H9 (cell line): ENCODE results near the gene C11orf87. TPM values are rescaled to one million over a fixed set of nuclear protein-coding genes. Genes with fewer than 3 reads are reported as not detected.

Experiments used
- DNase-seq: peaks from one replicate; pipeline ENCODE4 v3.0.0-alpha.2; 2017
- H2AFZ ChIP-seq: one replicate; pipeline ENCODE4 v1.6.1; 2013; ENCODE audit warnings: mild to moderate bottlenecking, low read length, control low read depth, moderate library complexity
- H2AK5ac ChIP-seq: 2 replicates; pipeline ENCODE4 v1.6.1; 2013; ENCODE audit warnings: low read length, control low read depth, mixed read lengths; ENCODE audit not compliant: insufficient read length
- H2BK120ac ChIP-seq: one replicate; pipeline ENCODE4 v1.6.1; 2013; ENCODE audit warnings: low read depth, mild to moderate bottlenecking, low read length, control low read depth, inconsistent platforms; ENCODE audit not compliant: poor library complexity, severe bottlenecking
- H2BK12ac ChIP-seq: 2 replicates; pipeline ENCODE4 v1.6.1; 2013; ENCODE audit warnings: low read length, control low read depth, mixed read lengths, low read depth; ENCODE audit not compliant: insufficient read length
- H2BK15ac ChIP-seq: 2 replicates; pipeline ENCODE4 v1.6.1; 2013; ENCODE audit warnings: low read depth, low read length, control low read depth
- H2BK20ac ChIP-seq: one replicate; pipeline ENCODE4 v1.6.1; 2013; ENCODE audit warnings: low read depth, mild to moderate bottlenecking, low read length, control low read depth, inconsistent platforms; ENCODE audit not compliant: poor library complexity, severe bottlenecking
- H2BK5ac ChIP-seq: 2 replicates; pipeline ENCODE4 v1.6.1; 2013; ENCODE audit warnings: low read length, control low read depth, mixed read lengths; ENCODE audit not compliant: insufficient read length
- H3K14ac ChIP-seq: 2 replicates; pipeline ENCODE4 v1.6.1; 2013; ENCODE audit warnings: low read length, control low read depth; ENCODE audit not compliant: insufficient read depth
- H3K18ac ChIP-seq: 2 replicates; pipeline ENCODE4 v1.6.1; 2013; ENCODE audit warnings: low read depth, mild to moderate bottlenecking, mixed read lengths, low read length, control low read depth; ENCODE audit not compliant: insufficient read length
- H3K23ac ChIP-seq: 2 replicates; pipeline ENCODE4 v1.6.1; 2013; ENCODE audit warnings: low read length, control low read depth, mixed read lengths, low read depth; ENCODE audit not compliant: insufficient read length
- H3K23me2 ChIP-seq: 2 replicates; pipeline ENCODE4 v1.6.1; 2013; ENCODE audit warnings: low read depth, mild to moderate bottlenecking, mixed read lengths, low read length, control low read depth; ENCODE audit not compliant: insufficient read length, poor library complexity, severe bottlenecking
- H3K27ac ChIP-seq: 2 replicates; pipeline ENCODE4 v1.5.1; 2013; ENCODE audit warnings: low read length, control low read depth, mixed read lengths, low read depth; ENCODE audit not compliant: insufficient read length
- H3K27me3 ChIP-seq: 2 replicates; pipeline ENCODE4 v1.6.1; 2013; ENCODE audit warnings: low read length, control low read depth, inconsistent platforms; ENCODE audit not compliant: insufficient read depth
- H3K4ac ChIP-seq: 2 replicates; pipeline ENCODE4 v1.6.1; 2013; ENCODE audit warnings: low read depth, mild to moderate bottlenecking, control low read depth, inconsistent platforms, low read length, moderate library complexity
- H3K4me1 ChIP-seq: 2 replicates; pipeline ENCODE4 v1.6.1; 2013; ENCODE audit warnings: low read length, control low read depth, inconsistent platforms; ENCODE audit not compliant: insufficient read depth
- H3K4me2 ChIP-seq: 2 replicates; pipeline ENCODE4 v1.6.1; 2013; ENCODE audit warnings: low read length, control low read depth, mixed read lengths; ENCODE audit not compliant: insufficient read length, insufficient read depth
- H3K56ac ChIP-seq: 2 replicates; pipeline ENCODE4 v1.6.1; 2013; ENCODE audit warnings: low read depth, mild to moderate bottlenecking, mixed read lengths, low read length, control low read depth; ENCODE audit not compliant: insufficient read length
- H3K79me1 ChIP-seq: 2 replicates; pipeline ENCODE4 v1.6.1; 2013; ENCODE audit warnings: low read depth, mild to moderate bottlenecking, moderate library complexity, low read length, control low read depth, inconsistent platforms; ENCODE audit not compliant: insufficient read depth, poor library complexity, severe bottlenecking
- H3K79me2 ChIP-seq: 2 replicates; pipeline ENCODE4 v1.6.1; 2013; ENCODE audit warnings: low read length, control low read depth, inconsistent platforms; ENCODE audit not compliant: insufficient read depth
- H3K9ac ChIP-seq: 2 replicates; pipeline ENCODE4 v1.6.1; 2013; ENCODE audit warnings: low read length, control low read depth, mixed read lengths; ENCODE audit not compliant: insufficient read length; ENCODE audit errors: extremely low read depth
- H3K9me3 ChIP-seq: one replicate; pipeline ENCODE4 v1.6.1; 2013; ENCODE audit warnings: low read depth, low read length, inconsistent platforms; ENCODE audit not compliant: control insufficient read depth
- H3T11ph ChIP-seq: one replicate; pipeline ENCODE4 v1.6.1; 2013; ENCODE audit warnings: mild to moderate bottlenecking, low read length, control low read depth, inconsistent platforms
- H4K20me1 ChIP-seq: one replicate; pipeline ENCODE4 v1.6.1; 2013; ENCODE audit not compliant: control insufficient read depth, insufficient read length, insufficient read depth
- H4K5ac ChIP-seq: 2 replicates; pipeline ENCODE4 v1.6.1; 2013; ENCODE audit warnings: low read depth, mild to moderate bottlenecking, mixed read lengths, low read length, control low read depth; ENCODE audit not compliant: insufficient read length
- H4K8ac ChIP-seq: replicated peaks from 2 replicates; pipeline ENCODE4 v1.6.1; 2013; ENCODE audit warnings: low read length, control low read depth, mixed read lengths, low read depth; ENCODE audit not compliant: insufficient read length
- H4K91ac ChIP-seq: 2 replicates; pipeline ENCODE4 v1.6.1; 2013; ENCODE audit warnings: low read depth, mild to moderate bottlenecking, moderate library complexity, mixed read lengths, low read length, control low read depth; ENCODE audit not compliant: insufficient read length
- H3K27ac Mint-ChIP-seq, 3 experiments: 2 replicates in 2 of 3; 3 replicates in 1 of 3; pipeline ENCODE4 v1.8.0; 2020 to 2021; ENCODE audit warnings: mixed read lengths in 3 of 3, mild to moderate bottlenecking in 1 of 3, moderate library complexity in 1 of 3
- H3K27me3 Mint-ChIP-seq: 2 replicates; pipeline ENCODE4 v1.8.0; 2021; ENCODE audit warnings: low read depth, mild to moderate bottlenecking, moderate library complexity, mixed read lengths
- H3K36me3 Mint-ChIP-seq, 3 experiments: 2 replicates in 2 of 3; 3 replicates in 1 of 3; pipeline ENCODE4 v1.8.0; 2020 to 2021; ENCODE audit warnings: low read depth in 3 of 3, mixed read lengths in 3 of 3; ENCODE audit not compliant: insufficient read depth in 1 of 3
- H3K4me1 Mint-ChIP-seq, 2 experiments: 2 replicates each; pipeline ENCODE4 v1.8.0; 2020; ENCODE audit warnings: mixed read lengths in 2 of 2
- H3K4me3 Mint-ChIP-seq, 2 experiments: 2 replicates in 1 of 2; 3 replicates in 1 of 2; pipeline ENCODE4 v1.8.0; 2020 to 2021; ENCODE audit warnings: mild to moderate bottlenecking in 2 of 2, mixed read lengths in 2 of 2, moderate library complexity in 1 of 2
- H3K9me3 Mint-ChIP-seq, 2 experiments: 2 replicates in 1 of 2; 3 replicates in 1 of 2; pipeline ENCODE4 v1.8.0; 2020; ENCODE audit warnings: mild to moderate bottlenecking in 2 of 2, mixed read lengths in 2 of 2, moderate library complexity in 1 of 2
- CTCF ChIP-seq: fragments of 200-600 bp; sonication (generic); conservative IDR thresholded peaks from 3 replicates; pipeline ENCODE4 v1.8.0; 2021; ENCODE audit warnings: antibody characterized with exemption, mild to moderate bottlenecking
- WGBS: extraction: QIAGEN DNeasy Blood & Tissue Kit; methylation state at CpG from one replicate; pipeline ENCODE4 v1.1.7; 2013; ENCODE audit warnings: missing lambda C conversion rate, low lambda C conversion rate, mixed read lengths; ENCODE audit not compliant: insufficient read length; ENCODE audit errors: extremely low coverage; 5-methylcytosine and 5-hydroxymethylcytosine counted together
- total RNA-seq: library from RNA; stranded (reverse); gene quantifications from 2 replicates; pipeline ENCODE4 v1.2.1, GENCODE V29; 2021

The C11orf87 gene
- total RNA-seq, 1 experiment from 2014 or later = 0.11 TPM

GRCh38 chr11:109423466-109424190 lies 1.6 kb downstream of the C11orf87 start:
- Histone ChIP-seq H3K9me3 (no peaks in the 10 kb centered on the region), H2BK120ac (no peak overlapping the region), H2AFZ (no peak overlapping the region), H4K91ac (no peak overlapping the region), H3K9ac (no peak overlapping the region), H3K27ac (no peak overlapping the region), H3K23ac (no peak overlapping the region), H2BK5ac (no peak overlapping the region), H2BK15ac (no peak overlapping the region), H3K23me2 (peaks cover 17% of the 10 kb centered on the region), H2BK12ac (no peak overlapping the region), H3K56ac (no peak overlapping the region), H3K18ac (no peak overlapping the region), H2AK5ac (no peak overlapping the region), H3K4me1 (no peaks in the 10 kb centered on the region), H3K4ac (no peak overlapping the region), H3K27me3 (peaks cover 26% of the 10 kb centered on the region; the same call in 1 of the 2 replicates), H3K79me2 (no peaks in the 10 kb centered on the region), H3K79me1 (no peaks in the 10 kb centered on the region), H3K14ac (no peak overlapping the region), H4K20me1 (no peaks in the 10 kb centered on the region), H4K5ac (no peak overlapping the region), H2BK20ac (no peak overlapping the region), H4K8ac (no peak overlapping the region), H3T11ph (no peak overlapping the region), H3K4me2 (peak overlapping the region; percentile 64)
- H3K4me3 Mint-ChIP-seq = peak overlapping the region; percentile 60 to 85
- H3K27ac Mint-ChIP-seq = no peak overlapping the region
- no peaks in the 10 kb centered on the region; a peak in 1 of 5 replicates for H3K9me3 Mint-ChIP-seq
- peaks cover 0 to 2% (median 0%) of the 10 kb centered on the region in 3 experiments; a peak in 2 of 7 replicates for H3K36me3 Mint-ChIP-seq
- peaks cover 59% of the 10 kb centered on the region for H3K27me3 Mint-ChIP-seq
- DNase-seq = peak; percentile 35
- no CpG with 5 or more reads among the region's 45 CpGs for WGBS
- TF ChIP-seq CTCF = no peak
- H3K4me1 Mint-ChIP-seq = peaks cover 8 to 19% of the 10 kb centered on the region in 2 experiments
